ENCODE measurements around the gene ITPK1.

Gene ITPK1

GRCh38 chr14:92945544-92945943 lies 170.2 kb downstream of the ITPK1 start:
- DNase-seq = no peak

- DNase-seq = no peak
Measured at GRCh38 chr14:92944976-92945375, 170.7 kb downstream of the ITPK1 start.

GRCh38 chr14:92943855-92944570 lies 171.7 kb downstream of the ITPK1 start:
- DNase-seq = no peak

GRCh38 chr14:92942976-92943710 lies 172.6 kb downstream of the ITPK1 start:
- no peak for DNase-seq

GRCh38 chr14:92942576-92942975 lies 173.1 kb downstream of the ITPK1 start:
- no peak for DNase-seq

- DNase-seq = no peak
Measured at GRCh38 chr14:92942136-92942535, 173.6 kb downstream of the ITPK1 start.

- DNase-seq = no peak
Measured at GRCh38 chr14:92941531-92941930, 174.2 kb downstream of the ITPK1 start.

- no peak for DNase-seq
Measured at GRCh38 chr14:92940543-92940942, 175.2 kb downstream of the ITPK1 start.

GRCh38 chr14:92939699-92940098 lies 176.0 kb downstream of the ITPK1 start:
- no peak for DNase-seq

- no peak for DNase-seq
Measured at GRCh38 chr14:92938890-92939671, 176.6 kb downstream of the ITPK1 start.

GRCh38 chr14:92938235-92938875 lies 177.4 kb downstream of the ITPK1 start:
- DNase-seq = no peak

- no peak for DNase-seq
Measured at GRCh38 chr14:92937051-92937937, 178.4 kb downstream of the ITPK1 start.

GRCh38 chr14:92936085-92936484 lies 179.6 kb downstream of the ITPK1 start:
- DNase-seq = no peak

- DNase-seq = no peak
Measured at GRCh38 chr14:92935446-92935845, 180.3 kb downstream of the ITPK1 start.

GRCh38 chr14:92934196-92935085 lies 181.3 kb downstream of the ITPK1 start:
- no peak for DNase-seq

GRCh38 chr14:92933481-92933880 lies 182.2 kb downstream of the ITPK1 start:
- DNase-seq = no peak

- DNase-seq = no peak
Measured at GRCh38 chr14:92932448-92933395, 183.0 kb downstream of the ITPK1 start.

- DNase-seq = no peak
Measured at GRCh38 chr14:92931681-92932447, 183.9 kb downstream of the ITPK1 start.

Measured in activated CD4-positive, alpha-beta T cell treated with anti-CD3 and anti-CD28 coated beads, Interleukin-2, Interleukin-6, amounts not matched to agents 100 ng/mL and 50 ng/mL, durations not matched to agents 16 hours and 8 hours (primary cell).